Left renal pelvis (tissue), 4 donors: ENCODE measurements around the gene LHFPL6. TPM values are rescaled to one million over a fixed set of nuclear protein-coding genes. Genes with fewer than 3 reads are reported as not detected.

Experiments
- DNase-seq, 4 donors: peaks; one replicate each; pipeline ENCODE4 v3.0.0-alpha.2; 2013; ENCODE audit warnings: low read depth in 4 of 4, low spot score in 3 of 4
- polyA plus RNA-seq, 4 donors: library from polyadenylated mRNA; unstranded; fragments of 120-200 nt; gene quantifications; one replicate each; pipeline ENCODE4 v1.2.1, GENCODE V29; 2013; ENCODE audit not compliant: insufficient read length in 4 of 4

The LHFPL6 gene
- polyA plus RNA-seq, result 10 to 100 TPM; 30.8 to 64.7 (median 47.4) TPM

GRCh38 chr13:39602614-39603366 is at the start of gene LHFPL6:
TSS of gene LHFPL6 (minus strand) at chr13:39603193.
- peak; percentile 31 to 57 (median 52) for DNase-seq

GRCh38 chr13:39646122-39646521 is 43.1 kb upstream of the LHFPL6 start:
- no peak for DNase-seq

GRCh38 chr13:39641645-39642044 is 38.7 kb upstream of the LHFPL6 start:
- no peak for DNase-seq

DNA sequence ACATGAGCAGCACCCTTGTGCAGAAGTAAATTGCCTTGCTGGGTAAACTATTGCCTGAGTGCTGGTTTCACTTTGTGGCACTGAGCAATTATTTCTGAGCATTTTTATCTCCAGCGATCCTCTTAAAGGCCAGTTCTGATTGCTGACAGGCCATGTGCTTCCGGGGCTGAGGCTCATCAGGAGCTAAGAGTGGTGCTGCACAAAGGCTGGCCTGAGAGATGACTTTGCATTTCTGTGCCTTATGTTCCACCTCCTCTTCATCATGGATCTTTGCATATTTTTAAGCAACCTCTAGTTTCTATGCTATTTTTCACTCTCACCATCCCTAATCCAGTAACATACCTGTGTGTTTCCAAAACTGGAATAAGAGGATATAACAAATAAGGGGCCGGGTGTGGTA is 34.9 kb upstream of the LHFPL6 start:
- no peak for DNase-seq

- no peak for DNase-seq
Observed at GRCh38 chr13:39635564-39635963, 32.6 kb upstream of the LHFPL6 start.

- no peak for DNase-seq
Observed at GRCh38 chr13:39632994-39633393, 30.0 kb upstream of the LHFPL6 start.

- DNase-seq, result no peak
Observed at GRCh38 chr13:39631307-39631706, 28.3 kb upstream of the LHFPL6 start.

DNA sequence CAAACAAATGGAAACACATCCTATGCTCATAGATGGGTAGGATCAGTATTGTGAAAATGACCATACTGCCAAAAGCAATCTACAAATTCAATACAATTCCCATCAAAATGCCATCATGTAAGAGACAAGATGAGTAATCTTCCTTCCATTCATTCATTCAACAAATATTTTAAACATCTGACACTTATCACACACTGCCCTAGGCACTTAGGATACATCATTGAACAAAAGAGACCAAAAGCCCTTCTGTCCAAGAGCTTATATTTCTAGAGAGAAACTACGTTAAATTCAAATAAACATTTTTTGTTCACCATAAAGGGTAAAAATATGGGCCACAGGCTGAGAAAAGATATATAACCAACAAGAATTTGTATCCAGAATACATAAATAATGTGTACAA is 20.5 kb upstream of the LHFPL6 start:
- DNase-seq, result no peak

DNA sequence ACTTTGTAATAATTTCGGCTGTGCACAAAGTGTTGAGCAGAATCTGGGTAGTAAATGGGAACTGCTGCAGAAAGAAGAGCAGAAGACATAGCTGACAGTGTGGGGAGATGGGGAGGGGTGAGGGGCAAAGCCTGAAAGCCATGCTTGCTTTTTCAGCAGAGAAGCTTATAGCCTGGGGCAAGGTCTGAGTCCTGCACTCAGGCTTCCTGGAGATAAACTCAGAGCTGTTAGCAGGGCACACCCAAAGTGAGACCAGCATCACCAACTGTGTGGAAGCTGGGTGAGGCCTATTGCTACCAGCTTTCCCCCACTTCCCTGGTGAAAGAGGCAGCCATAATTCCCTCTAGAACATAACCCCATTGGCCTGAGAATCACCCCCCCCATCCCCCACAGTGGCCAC is 15.6 kb upstream of the LHFPL6 start:
- DNase-seq, result no peak

DNA sequence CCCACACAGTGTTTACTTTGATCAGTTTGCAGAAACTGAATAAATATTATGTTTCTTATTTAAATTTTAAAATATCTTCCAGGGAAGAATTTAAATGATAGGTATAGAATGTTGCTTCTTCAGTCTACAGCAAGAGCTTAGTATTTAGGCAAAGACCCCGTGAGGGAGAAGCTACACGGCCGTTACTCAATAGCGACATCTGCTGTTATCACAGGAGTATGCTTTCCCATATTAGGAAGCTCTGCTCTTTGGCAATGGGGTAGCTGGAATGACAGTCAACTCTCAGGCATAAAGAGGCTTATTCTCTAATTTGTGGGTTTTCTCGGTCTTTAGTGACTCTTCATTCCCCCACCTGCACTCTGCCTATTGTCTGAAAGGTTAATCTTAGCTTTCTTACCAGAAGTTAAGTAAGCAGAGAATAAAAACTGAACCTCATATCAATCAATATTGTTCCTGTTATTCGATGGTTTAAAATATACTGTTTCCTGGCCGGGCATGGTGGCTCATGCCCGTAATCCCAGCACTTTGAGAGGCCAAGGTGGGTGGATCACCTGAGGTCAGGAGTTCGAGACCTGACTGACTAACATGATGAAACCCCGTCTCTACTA is 13.2 kb upstream of the LHFPL6 start:
- DNase-seq, result peak; percentile 28 to 46 (median 40)

DNA sequence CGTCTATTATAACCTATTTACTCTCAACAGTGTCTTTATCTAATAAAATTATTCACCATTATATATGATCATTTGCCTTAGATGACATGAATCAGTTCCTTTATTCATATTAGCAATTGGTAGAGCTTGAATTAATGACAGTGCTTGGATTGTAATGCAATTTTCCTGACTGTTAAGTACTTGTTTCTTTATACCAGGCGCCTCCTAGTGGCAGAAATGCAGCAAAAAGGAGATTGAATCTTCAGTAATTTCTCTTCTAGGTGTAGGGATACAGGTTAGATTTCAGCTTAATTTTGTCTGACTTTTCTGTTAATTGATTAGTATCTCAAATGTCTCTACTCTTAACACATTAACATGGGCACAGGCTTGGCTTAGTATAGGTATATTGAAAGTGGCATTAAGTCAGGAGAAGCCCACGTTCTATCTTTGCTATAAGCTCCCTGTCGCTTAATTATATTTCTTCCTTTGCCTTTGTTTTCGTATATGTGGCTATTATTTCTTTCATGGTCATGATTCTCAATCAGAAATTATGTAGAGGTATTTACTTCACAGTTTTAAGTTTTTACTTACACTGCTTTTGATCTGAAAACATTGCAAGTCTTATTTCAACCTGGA is 9.1 kb upstream of the LHFPL6 start:
- DNase-seq, result peak in 3 of 4 donors; percentile 40 to 55 (median 47)

DNA sequence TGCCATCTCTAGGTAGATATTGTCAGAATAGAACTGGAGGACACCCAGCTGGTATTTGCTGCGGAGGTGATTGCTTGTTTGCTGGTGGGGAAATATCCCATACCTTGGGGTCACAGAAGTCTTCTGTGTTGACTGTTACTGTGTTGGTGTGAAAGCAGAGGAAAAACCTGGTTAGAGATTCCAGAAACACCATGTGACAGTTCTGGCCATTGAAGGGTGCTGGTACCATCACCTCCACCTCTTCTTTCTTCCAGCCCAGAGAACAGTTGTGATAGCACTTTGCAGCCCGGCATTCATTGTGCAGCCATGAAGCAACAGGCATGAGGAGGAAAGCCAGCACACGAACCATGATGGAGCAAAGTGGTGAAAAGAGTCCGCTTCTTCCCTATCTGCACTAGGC is 4.9 kb upstream of the LHFPL6 start:
- no peak for DNase-seq

GRCh38 chr13:39605677-39606320 is 2.8 kb upstream of the LHFPL6 start:
- no peak for DNase-seq

DNA sequence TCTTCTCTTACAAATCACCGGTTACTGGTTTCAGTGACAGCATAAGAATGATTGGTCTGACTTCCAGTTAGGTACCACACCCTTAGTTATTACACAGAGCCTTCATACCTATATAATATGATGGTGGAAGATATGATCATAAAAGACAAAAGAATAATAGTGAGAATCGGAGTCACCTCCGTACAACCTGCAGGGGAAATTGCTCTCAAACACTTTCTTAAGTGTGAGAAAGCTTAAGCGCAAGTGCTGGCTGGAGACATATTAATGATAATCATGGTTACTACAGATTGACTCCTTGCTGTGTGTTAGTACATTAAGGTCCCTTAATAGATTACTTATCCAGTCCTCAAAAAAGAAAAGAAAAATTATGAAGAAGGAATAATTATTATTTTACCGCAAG is 1.8 kb upstream of the LHFPL6 start:
- no peak for DNase-seq

DNA sequence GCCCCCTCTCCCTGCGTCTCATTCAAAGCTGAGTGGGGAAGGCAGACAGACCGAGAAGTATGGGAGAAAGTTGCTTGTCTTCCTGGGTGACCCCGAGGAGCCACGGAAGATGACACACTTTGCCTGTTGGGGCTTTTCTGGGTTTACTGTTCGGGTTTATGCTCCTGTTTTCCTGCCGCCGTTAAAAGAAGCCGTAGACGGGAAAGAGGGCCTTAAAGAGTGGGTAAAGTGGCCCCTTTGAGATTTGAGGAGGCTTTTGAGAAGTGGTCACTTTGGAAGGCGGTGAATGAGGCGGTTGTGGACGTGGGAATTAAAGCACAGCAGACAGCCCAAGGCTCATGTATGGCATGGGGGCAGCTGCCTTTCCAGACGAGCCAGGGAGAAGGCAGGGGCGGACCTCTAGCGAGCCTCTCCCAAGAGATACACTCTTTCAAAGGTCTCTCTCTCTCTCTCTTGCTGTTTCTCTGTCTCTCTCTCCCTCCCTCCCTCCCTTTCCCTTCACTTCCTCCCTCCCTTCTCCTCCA is 493 bp upstream of the LHFPL6 start:
- DNase-seq, result peak in 2 of 4 donors; percentile 3 to 6

- no peak for DNase-seq
Observed at GRCh38 chr13:39602277-39602613, 748 bp downstream of the LHFPL6 start.

GRCh38 chr13:39601636-39602035 is 1.4 kb downstream of the LHFPL6 start:
- no peak for DNase-seq

DNA sequence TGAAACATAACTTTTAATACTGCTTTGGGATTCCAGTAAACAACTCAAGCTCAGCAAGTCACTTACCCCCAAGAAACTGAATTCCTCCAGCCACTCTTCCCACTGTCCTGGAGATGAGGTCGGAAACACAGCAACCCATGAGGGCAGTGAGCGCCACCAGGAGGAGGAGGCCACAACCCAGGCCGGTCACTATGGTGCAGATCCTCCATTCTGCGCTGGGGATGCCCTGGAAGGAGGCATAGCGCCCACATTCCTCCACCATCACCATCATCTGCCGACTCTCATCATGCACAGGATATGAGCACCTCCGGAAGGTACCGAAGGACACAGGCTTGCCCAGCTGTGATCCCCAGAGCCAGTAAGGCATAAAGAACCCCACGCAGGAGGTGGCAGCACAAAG is 2.2 kb downstream of the LHFPL6 start:
- DNase-seq, result no peak

DNA sequence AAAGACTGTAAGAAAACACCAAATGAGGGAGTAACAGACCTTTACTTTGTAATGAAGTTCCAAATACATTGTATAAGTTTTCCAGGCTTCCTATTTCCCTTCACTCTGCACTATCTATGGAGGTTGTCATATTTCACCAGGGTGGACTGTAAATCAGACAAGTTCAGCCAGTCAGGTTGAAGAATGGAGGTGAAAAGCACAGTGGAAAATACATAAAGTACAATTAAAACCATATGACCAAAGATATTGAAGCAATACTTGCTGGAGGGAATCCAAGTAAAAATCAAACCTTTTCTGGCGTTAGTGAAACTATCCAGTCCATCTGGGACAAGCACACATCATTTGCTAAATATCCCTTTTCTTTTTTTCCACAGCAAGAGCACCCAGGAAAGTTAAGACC is 3.2 kb downstream of the LHFPL6 start:
- DNase-seq, result no peak

GRCh38 chr13:39599012-39599411 is 4.0 kb downstream of the LHFPL6 start:
- no peak for DNase-seq

DNA sequence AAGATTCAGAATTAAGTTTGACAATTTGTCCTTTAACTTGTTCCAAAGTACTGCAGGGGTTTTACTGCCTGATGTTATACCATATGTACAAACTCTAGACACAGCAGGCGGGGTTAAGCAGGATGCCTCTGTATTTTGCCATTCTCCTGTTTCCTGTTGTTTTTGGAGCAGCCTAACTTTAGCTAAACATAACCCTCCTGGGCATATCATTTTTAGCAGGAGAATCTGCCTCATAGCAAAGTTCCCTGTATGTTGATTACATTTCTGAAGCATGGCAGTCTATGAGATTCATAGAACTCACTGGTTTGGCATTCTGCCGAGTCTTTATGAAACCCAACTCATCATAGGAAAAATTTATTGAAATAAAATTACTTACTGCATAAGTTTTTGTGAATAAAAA is 5.2 kb downstream of the LHFPL6 start:
- no peak for DNase-seq
